Measurements from ENCODE around the gene HCN1. TPM values are rescaled to one million over a fixed set of nuclear protein-coding genes. Genes with fewer than 3 reads are reported as not detected.
A peak's percentile ranks its signal among the peaks of the same experiment; 100 is the strongest.
"Not testable (repeated sequence)": the region's sequence is repeated elsewhere in the genome, so short reads cannot be mapped to it uniquely, and the experiment has no call there.

Gene HCN1
- total RNA-seq, 1 experiment from 2014 or later = 1.2 TPM

DNA sequence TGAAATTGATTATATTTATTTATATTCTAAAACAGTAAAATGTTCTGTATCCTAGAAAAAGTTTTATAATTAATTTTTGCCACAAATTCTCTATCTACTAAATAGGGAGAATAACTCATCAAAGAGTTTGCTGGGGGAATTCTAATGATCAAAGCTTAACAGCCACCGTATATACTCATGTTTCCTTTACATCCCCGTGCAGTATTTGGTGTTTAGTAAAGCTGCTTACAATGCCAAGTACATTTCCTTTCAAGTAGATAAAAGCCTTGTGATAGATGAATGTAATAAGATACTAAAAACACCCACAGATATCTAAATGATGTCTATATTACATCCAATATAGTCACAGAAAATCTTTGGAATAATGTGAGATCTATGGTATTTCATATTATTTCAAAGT, 312.2 kb downstream of the HCN1 start:
- DNase-seq (ENCODE audit: low read depth, low spot score) = no peak
- in situ Hi-C loops (cut with HindIII; ENCODE audit: low pct_unique_long_range_greater_than_20kb, low sequenced_read_pairs) = no loop called here

DNA sequence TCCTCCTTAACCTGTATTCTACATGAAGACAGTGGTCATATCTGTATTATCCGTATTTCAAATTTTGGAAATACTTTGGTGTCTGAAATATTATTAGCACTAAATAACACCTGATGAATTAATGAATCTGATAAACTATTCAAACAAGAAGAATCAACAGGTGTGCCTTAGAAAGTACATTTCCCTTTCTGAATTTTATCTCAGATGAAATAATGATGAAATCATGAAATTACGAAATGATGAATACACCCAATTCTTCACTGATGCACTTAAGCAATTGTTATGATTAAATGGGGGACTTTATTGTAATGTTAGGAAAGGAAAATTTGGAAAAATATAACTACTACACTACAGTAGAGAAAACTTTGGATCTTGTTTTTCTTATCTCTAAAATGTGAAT, 313.6 kb downstream of the HCN1 start:
- in situ Hi-C loops (cut with HindIII; ENCODE audit: low pct_unique_long_range_greater_than_20kb, low sequenced_read_pairs) = no loop called here

DNA sequence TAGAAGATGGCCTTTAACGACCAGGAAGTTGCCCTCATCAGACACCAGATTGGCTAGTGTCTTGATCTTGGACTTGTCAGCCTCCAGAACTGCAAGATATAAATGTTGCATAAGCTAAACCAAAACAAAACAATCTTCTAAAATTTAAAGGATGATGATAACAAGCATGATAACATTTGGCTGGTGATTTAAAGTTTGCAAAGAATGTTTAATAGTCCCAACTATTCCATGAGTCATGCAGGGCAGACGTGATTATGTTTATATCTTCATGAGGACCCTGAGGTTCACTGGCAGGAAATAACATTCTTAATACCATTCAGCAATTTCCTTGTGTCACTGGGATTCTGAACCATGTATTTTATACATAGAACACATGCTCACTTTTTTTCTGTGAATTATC, 319.8 kb downstream of the HCN1 start:
- in situ Hi-C loops (cut with HindIII; ENCODE audit: low pct_unique_long_range_greater_than_20kb, low sequenced_read_pairs) = no loop called here
- no peak for DNase-seq (ENCODE audit: low read depth, low spot score)

More for the DNA sequence above, 313.6 kb downstream of the HCN1 start:
- no peak for DNase-seq (ENCODE audit: low read depth, low spot score)

DNA sequence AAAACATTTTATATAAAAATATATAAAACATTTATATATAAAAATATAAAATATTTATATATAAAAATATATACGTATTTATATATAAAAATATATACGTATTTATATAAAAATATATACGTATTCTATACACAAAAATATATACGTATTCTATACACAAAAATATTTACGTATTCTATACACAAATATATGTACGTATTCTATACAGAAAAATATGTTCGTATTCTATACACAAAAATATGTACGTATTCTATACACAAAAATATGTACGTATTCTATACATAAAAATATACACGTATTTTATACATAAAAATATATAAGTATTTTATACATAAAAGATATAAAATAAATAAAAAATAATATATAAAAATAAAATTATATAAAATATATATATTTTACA, 323.6 kb downstream of the HCN1 start:
- in situ Hi-C loops (cut with HindIII; ENCODE audit: low pct_unique_long_range_greater_than_20kb, low sequenced_read_pairs) = no loop called here
- no peak for DNase-seq (ENCODE audit: low read depth, low spot score)

DNA sequence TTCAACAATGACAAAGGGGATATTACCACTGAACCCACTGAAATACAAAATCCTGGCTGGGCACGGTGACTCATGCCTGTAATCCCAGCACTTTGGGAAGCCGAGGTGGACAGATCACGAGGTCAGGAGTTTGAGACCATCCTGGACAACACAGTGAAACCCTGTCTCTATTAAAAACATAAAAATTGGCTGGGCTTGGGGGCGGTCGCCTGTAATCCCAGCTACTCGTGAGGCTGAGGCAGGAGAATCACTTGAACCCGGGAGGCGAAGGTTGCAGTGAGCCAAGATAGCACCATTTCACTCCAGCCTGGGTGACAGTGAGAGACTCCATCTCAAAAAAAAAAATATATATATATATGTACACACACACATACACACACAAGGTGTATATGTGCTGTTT, 324.8 kb downstream of the HCN1 start:
- in situ Hi-C loops (cut with HindIII; ENCODE audit: low pct_unique_long_range_greater_than_20kb, low sequenced_read_pairs); DNase-seq (ENCODE audit: low read depth, low spot score): not testable (repeated sequence)

DNA sequence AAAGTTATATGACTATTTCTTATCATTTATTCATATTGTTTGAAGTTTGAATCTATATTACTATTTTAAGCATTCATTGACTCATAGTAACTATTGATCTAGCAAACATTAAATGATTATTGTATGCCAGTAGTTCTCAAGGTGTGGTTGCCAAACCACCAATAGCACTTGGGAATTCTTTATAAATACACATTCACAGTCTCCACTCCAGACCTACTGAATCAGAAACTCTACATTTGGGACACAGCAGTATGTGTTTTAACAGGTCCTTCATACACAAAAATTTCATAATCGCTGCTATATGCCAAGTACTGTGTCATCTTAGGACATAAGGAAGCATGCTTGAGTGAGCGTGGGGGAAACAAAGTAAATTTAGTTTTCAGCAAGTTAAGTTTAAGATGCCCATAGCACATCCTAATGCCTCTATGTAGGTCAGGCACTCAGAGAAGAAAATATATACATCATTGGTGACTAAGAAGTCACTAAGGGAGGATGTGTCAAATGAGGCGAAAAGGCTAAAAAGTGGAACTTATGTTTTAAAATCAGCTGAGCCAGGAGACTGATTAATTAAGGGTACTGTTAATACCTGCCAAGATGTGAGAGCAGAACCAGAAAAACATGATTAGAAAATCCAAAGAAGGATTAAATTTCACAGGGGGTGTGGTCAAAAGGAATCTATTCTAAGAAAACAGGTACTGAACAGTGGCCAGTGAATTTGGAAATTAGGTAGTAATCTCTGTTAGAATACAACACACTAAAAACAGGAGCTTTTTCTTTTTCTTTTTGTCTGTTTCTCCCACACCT, 340.8 kb downstream of the HCN1 start:
- in situ Hi-C loops (cut with HindIII; ENCODE audit: low pct_unique_long_range_greater_than_20kb, low sequenced_read_pairs) = no loop called here
- no peak for DNase-seq (ENCODE audit: low read depth, low spot score)

DNA sequence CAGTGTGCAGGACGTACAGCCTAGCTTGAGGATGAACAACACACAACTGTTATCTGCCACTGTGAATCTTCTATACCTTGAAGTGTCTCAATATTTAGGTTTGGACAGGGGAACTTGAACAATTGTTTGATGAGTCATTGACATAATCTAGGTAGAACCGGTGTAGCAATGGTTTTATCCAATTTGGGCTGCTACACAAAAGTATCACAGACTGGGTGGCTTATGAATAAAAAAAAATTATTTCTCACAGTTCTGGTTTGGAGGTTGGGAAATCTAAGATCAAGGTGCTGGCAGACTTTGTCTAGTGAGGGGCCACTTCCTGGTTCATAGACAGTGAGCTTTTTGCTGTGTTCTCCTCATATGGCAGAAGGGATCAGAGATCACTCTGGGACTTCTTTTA, 359.7 kb downstream of the HCN1 start:
- in situ Hi-C loops (cut with HindIII; ENCODE audit: low pct_unique_long_range_greater_than_20kb, low sequenced_read_pairs) = no loop called here
- DNase-seq (ENCODE audit: low read depth, low spot score) = no peak

DNA sequence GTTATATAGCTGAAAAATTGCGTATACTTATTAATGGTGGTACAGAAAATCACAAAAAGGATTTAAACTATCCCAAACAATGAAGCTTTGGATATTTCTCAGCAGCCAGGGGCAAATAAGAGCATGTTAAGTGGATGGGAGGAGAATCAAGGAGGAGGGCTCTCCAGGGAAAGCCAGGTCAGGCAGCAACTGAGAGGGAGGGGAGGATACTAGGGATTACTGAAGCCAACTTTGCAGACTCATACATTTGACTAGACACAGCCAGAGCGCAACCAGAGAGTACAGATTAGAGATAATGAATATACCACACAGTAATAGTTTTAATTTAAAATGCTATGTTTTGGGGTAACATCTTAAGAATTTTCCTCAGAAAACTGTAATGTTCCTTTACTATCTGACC, 360.2 kb downstream of the HCN1 start:
- in situ Hi-C loops (cut with HindIII; ENCODE audit: low pct_unique_long_range_greater_than_20kb, low sequenced_read_pairs) = no loop called here

DNA sequence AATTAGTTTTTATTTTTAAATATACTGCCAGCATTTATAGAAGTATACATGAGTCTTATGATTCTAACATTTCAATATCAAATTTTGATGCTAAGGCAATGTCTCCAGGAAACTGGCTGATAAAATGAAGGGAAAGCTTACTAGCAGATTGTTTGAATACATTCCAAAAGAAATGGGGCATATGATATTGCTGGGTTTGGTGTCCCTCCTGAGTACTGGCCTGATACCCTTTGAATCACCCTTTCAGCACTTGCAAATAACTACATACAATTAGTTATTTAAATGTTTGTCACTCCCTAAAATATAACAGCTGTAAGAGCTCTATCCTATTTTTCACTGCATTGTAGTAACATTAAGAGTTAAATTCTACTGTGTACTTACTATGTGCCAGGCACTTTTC, 360.8 kb downstream of the HCN1 start:
- no peak for DNase-seq (ENCODE audit: low read depth, low spot score)
- in situ Hi-C loops (cut with HindIII; ENCODE audit: low pct_unique_long_range_greater_than_20kb, low sequenced_read_pairs) = no loop called here

More for the DNA sequence above, 360.2 kb downstream of the HCN1 start:
- no peak for DNase-seq (ENCODE audit: low read depth, low spot score)

DNA sequence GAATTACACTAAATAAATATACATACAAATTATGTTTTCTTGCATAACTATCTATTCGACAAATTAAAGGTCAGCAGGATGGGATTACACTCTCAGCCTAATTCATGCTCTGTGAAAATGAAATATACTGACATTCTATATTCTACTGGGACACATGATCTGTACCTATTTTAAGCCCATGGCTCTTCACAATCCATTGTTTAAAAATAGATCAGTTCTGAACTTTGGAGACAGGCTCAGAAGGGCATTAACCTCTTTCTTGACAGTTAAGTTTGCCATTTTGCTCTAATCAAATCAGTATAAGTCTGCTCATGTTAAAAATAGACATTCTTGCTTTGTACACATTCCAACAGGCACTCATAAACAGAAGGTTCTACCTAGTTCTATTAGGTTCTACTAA, 361.2 kb downstream of the HCN1 start:
- no peak for DNase-seq (ENCODE audit: low read depth, low spot score)
- in situ Hi-C loops (cut with HindIII; ENCODE audit: low pct_unique_long_range_greater_than_20kb, low sequenced_read_pairs) = no loop called here

DNA sequence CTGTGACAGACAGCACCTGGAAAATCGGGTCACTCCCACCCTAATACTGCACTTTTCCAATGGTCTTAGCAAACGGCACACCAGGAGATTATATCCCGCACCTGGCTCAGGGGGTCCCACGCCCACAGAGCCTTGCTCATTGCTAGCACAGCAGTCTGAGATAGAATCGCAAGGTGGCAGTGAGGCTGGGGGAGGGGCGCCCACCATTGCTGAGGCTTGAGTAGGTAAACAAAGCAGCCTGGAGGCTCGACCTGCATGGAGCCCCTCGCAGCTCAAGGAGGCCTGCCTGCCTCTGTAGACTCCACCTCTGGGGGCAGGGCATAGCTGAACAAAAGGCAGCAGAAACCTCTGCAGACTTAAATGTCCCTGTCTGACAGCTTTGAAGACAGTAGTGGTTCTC, 383.6 kb downstream of the HCN1 start:
- DNase-seq (ENCODE audit: low read depth, low spot score); in situ Hi-C loops (cut with HindIII; ENCODE audit: low pct_unique_long_range_greater_than_20kb, low sequenced_read_pairs): not testable (repeated sequence)

DNA sequence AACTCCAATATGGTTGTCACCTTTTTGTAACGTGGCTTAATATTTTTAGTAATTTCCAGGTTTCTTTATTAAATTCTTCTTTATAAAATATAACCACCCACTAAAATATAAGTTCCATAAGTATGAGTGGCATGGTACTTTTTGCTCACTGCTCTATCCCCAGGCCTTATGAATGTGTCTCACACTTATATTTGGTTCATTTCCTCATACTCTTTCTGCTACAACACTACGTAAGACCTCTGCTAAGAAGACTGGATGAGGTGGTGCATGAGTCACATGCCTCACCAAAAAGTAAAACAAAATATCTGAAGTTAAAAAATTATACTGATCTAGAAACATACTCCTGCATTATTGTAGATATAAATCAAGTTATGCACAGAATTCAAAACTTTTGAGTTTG, 400.9 kb downstream of the HCN1 start:
- DNase-seq (ENCODE audit: low read depth, low spot score) = no peak
- in situ Hi-C loops (cut with HindIII; ENCODE audit: low pct_unique_long_range_greater_than_20kb, low sequenced_read_pairs) = no loop called here

DNA sequence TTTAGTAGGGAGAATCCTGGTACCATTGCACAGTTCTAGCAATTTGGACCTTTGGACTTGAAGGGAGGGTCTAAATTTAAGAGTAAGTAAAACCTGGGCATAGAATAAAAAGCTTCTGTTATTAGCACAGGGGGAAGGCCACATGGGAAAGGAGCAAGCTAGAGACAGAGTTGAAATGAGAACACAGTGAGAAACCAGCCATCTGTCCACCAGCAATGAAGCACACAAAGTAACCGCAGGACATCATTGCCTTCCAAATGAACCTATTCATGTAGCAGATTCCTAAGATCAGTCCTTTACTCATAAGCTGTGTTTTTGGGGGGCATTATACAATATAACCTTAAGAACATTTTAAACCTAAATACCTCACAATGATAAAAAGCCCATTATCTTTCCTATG, 407.4 kb downstream of the HCN1 start:
- in situ Hi-C loops (cut with HindIII; ENCODE audit: low pct_unique_long_range_greater_than_20kb, low sequenced_read_pairs) = no loop called here
- DNase-seq (ENCODE audit: low read depth, low spot score) = no peak

DNA sequence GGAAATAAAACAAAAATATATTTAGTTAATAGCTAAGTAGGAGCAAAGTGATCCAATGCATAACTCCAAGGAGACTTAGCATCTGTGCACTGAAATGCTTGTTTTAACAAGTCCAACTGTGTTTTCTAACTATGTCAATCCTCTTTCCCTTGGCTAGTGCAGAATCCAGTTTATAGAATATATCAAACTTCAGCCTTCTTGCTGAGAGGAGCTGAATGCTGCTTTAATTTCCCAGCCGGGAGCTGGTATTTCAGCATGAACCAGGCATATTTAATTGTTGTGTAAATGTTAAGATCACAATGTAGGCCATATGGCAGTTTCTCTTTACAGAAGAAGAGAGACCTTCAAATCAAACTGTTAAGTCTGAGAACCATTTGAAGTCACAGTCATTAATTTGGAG, 411.7 kb downstream of the HCN1 start:
- DNase-seq (ENCODE audit: low read depth, low spot score) = no peak
- in situ Hi-C loops (cut with HindIII; ENCODE audit: low pct_unique_long_range_greater_than_20kb, low sequenced_read_pairs) = no loop called here

DNA sequence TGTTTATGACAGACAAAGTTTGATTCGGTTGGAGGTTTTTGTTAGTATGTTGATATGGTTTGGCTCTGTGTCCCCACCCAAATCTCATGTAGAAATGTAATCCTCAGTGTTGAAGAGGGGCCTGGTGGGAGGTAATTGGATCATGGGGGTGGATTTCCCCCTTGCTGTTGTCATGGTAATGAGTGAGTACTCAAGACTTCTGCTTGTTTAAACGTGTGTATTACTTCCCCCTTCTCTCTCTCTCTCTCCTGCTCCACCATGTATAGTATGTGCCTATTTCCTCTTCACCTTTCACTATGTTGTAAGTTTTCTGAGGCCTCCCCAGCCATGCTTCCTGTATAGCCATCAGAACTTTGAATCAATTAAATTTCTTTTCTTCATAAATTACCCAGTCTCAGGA, 415.1 kb downstream of the HCN1 start:
- in situ Hi-C loops (cut with HindIII; ENCODE audit: low pct_unique_long_range_greater_than_20kb, low sequenced_read_pairs) = no loop called here

DNA sequence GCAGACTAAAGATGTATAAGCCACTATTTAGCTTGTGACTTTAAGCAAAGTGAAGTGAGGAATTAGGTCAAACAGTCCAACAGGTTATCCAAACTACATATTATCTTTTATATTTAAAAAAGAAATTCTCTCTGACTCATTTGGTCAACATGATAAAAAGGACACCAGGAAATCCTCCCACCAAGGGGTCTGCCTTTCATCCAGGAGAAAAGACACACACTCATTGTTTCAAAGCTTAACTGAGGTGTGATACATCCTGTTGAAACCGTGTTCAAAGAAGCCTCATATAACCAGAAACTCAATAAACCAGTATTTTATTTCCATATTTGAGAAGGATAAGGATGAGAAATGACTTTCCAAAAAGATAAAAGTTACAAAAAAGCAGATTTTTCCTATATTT, 417.1 kb downstream of the HCN1 start:
- DNase-seq (ENCODE audit: low read depth, low spot score) = peak; percentile 17
- in situ Hi-C loops (cut with HindIII; ENCODE audit: low pct_unique_long_range_greater_than_20kb, low sequenced_read_pairs) = no loop called here

More for the DNA sequence above, 415.1 kb downstream of the HCN1 start:
- DNase-seq (ENCODE audit: low read depth, low spot score) = no peak

DNA sequence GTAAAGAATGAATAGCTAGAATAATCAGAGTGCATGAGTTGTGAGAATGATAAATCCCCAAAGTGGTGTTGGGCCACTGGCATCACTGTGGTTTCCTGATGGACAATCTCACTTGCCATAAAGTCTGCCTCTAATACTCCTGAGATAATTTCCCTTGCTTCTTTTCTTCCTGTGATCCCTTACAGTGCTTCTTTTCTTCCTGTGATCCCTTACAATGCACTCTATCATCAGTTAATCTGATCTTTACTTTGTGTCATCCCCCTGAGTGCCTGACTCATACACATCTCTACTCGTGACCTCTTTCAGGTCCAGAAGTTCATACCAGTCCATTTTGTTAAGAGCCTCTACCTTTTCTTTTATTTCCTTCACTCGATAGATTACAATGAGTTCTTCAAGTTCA, 418.3 kb downstream of the HCN1 start:
- DNase-seq (ENCODE audit: low read depth, low spot score) = peak; percentile 85
- in situ Hi-C loops (cut with HindIII; ENCODE audit: low pct_unique_long_range_greater_than_20kb, low sequenced_read_pairs) = no loop called here

DNA sequence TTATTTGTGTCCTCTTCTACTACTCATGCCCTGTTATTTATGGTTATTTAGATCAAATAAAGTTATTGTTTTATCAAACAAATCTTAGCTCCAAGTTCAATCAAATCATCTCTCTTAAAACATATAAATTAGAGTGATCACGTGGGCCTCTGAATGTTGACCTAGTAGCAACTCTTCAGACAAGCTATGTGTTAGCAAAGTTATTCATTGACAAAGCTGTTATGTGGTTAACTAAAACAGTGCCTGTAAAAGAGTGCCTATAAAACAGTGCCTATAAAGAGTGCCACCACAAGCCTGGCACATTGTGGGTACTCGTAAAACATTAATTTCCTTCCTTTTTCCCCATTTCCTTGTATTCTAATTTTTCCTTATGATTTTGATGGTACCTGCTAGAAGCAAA, 421.9 kb downstream of the HCN1 start:
- in situ Hi-C loops (cut with HindIII; ENCODE audit: low pct_unique_long_range_greater_than_20kb, low sequenced_read_pairs) = no loop called here
- no peak for DNase-seq (ENCODE audit: low read depth, low spot score)

DNA sequence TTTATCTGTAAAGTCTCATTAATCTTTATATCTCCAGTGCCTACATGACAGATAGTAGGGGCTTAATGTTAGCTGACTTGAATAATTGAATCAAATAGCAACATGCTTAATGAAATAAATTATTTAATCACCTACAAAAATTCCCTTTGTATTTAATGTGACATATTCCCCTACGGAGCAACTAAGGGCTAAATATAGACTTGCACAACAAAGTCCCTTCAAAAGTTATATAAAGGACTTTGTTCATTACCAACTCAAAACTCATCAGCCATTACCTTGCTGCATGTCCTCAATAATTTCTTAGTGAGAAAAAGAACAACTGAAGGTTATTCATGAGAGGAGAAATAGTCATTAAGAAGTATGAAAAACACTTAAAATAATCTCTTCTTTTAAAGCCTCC, 424.6 kb downstream of the HCN1 start:
- in situ Hi-C loops (cut with HindIII; ENCODE audit: low pct_unique_long_range_greater_than_20kb, low sequenced_read_pairs) = no loop called here

DNA sequence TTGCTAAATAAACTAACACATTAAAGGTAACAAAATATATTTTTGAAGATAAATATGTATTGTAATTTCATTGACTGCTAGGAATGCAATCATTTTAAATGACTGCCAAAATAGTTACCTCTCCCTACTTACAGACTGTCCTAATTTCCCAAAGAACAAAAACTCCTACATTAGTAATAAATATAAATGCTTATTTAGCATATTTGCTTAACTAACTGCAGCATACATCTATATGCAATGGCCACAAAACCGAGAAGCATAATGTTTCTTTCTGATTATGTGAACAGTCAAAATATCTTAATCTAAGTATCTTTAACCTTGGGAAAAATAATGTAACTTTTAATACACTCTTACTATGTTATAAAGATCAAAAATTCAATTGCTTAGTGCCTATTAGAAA, 431.7 kb downstream of the HCN1 start:
- no peak for DNase-seq (ENCODE audit: low read depth, low spot score)
- in situ Hi-C loops (cut with HindIII; ENCODE audit: low pct_unique_long_range_greater_than_20kb, low sequenced_read_pairs) = no loop called here

More for the DNA sequence above, 424.6 kb downstream of the HCN1 start:
- no peak for DNase-seq (ENCODE audit: low read depth, low spot score)
